IMR-90 (cell line): ENCODE results near the gene QSOX2. TPM values are rescaled to one million over a fixed set of nuclear protein-coding genes. Genes with fewer than 3 reads are reported as not detected.

ENCODE experiments used
- ATAC-seq: fragments of 200-7000 bp; cut with Tn5 transposase; 2 replicates; pipeline ENCODE4 v1.9.1; 2020; ENCODE audit warnings: low read depth, mild to moderate bottlenecking, moderate library complexity
- BruUV-seq: library from RNA; stranded (reverse); fragments of 400-500 nt; replicated peaks from 2 replicates; lab custom pipeline; 2021; lab: Mats Ljungman, UMichigan
- CTCF ChIA-PET: fragments of 300-600 bp; formaldehyde crosslinking; extraction: SDS; loops from one replicate; lab custom pipeline; 2021; ENCODE audit warnings: antibody characterized with exemption; lab: Yijun Ruan, JAX
- POLR2A ChIA-PET: fragments of 300-600 bp; sonication (Branson Sonifier 250); formaldehyde crosslinking; loops from one replicate; lab custom pipeline; 2022; ENCODE audit warnings: antibody characterized with exemption; ENCODE audit not compliant: unreplicated experiment; lab: Charles Lee
- DNase-seq: peaks from one replicate; pipeline ENCODE4 v3.0.0; 2013
- H2AFZ ChIP-seq: replicated peaks from 2 replicates; pipeline ENCODE3; 2013; ENCODE audit warnings: low read length, mild to moderate bottlenecking; ENCODE audit not compliant: poor library complexity
- H2AK5ac ChIP-seq: 2 replicates; pipeline ENCODE4 v1.6.1; 2013; ENCODE audit warnings: low read depth, low read length, inconsistent platforms
- H2AK9ac ChIP-seq: replicated peaks from 2 replicates; pipeline ENCODE3; 2013; ENCODE audit warnings: mild to moderate bottlenecking, low read depth, low read length, moderate library complexity; ENCODE audit not compliant: poor library complexity
- H2BK120ac ChIP-seq: 2 replicates; pipeline ENCODE4 v1.6.1; 2013; ENCODE audit warnings: low read depth, low read length, inconsistent platforms
- H2BK15ac ChIP-seq: 3 replicates; pipeline ENCODE4 v1.6.1; 2013; ENCODE audit warnings: low read depth, low read length, inconsistent platforms
- H2BK20ac ChIP-seq: 2 replicates; pipeline ENCODE4 v1.6.1; 2013; ENCODE audit warnings: low read depth, mild to moderate bottlenecking, inconsistent platforms, low read length, moderate library complexity
- H2BK5ac ChIP-seq: 2 replicates; pipeline ENCODE4 v1.6.1; 2013; ENCODE audit warnings: mild to moderate bottlenecking, low read depth, low read length, inconsistent platforms; ENCODE audit not compliant: poor library complexity, severe bottlenecking
- H3K14ac ChIP-seq: replicated peaks from 2 replicates; pipeline ENCODE4 v1.6.1; 2013; ENCODE audit warnings: low read depth, low read length, inconsistent platforms
- H3K18ac ChIP-seq: 2 replicates; pipeline ENCODE4 v1.6.1; 2013; ENCODE audit warnings: low read depth, low read length, control low read depth
- H3K23ac ChIP-seq: 2 replicates; pipeline ENCODE4 v1.6.1; 2013; ENCODE audit warnings: low read depth, low read length, inconsistent platforms
- H3K27ac ChIP-seq: 2 replicates; pipeline ENCODE4 v1.5.1; 2013; ENCODE audit warnings: mild to moderate bottlenecking, control low read depth, low read length; ENCODE audit not compliant: insufficient read depth
- H3K27me3 ChIP-seq: 2 replicates; pipeline ENCODE4 v1.6.1; 2013; ENCODE audit warnings: low read length; ENCODE audit not compliant: control insufficient read depth, insufficient read depth
- H3K36me3 ChIP-seq: 2 replicates; pipeline ENCODE4 v1.6.1; 2013; ENCODE audit warnings: low read length, mixed read lengths; ENCODE audit not compliant: control insufficient read depth, insufficient read depth
- H3K4ac ChIP-seq: 2 replicates; pipeline ENCODE4 v1.6.1; 2013; ENCODE audit warnings: low read depth, low read length, inconsistent platforms
- H3K4me1 ChIP-seq: 2 replicates; pipeline ENCODE4 v1.6.1; 2013; ENCODE audit warnings: low read length, mixed read lengths; ENCODE audit not compliant: control insufficient read depth, insufficient read depth
- H3K4me2 ChIP-seq: 2 replicates; pipeline ENCODE4 v1.6.1; 2013; ENCODE audit warnings: low read depth, mild to moderate bottlenecking, control low read depth, low read length, moderate library complexity
- H3K4me3 ChIP-seq: 2 replicates; pipeline ENCODE4 v1.5.1; 2013; ENCODE audit warnings: low read depth, mild to moderate bottlenecking, control low read depth, low read length, moderate library complexity; ENCODE audit not compliant: insufficient read depth
- H3K56ac ChIP-seq: 2 replicates; pipeline ENCODE4 v1.6.1; 2013; ENCODE audit warnings: low read length, inconsistent platforms; ENCODE audit not compliant: insufficient read depth; ENCODE audit errors: extremely low read depth
- H3K79me1 ChIP-seq, 2 experiments: 2 replicates each; pipeline ENCODE4 v1.6.1; 2013; ENCODE audit warnings: low read length in 2 of 2, inconsistent platforms in 1 of 2, low read depth in 1 of 2
- H3K9ac ChIP-seq: 2 replicates; pipeline ENCODE4 v1.6.1; 2013; ENCODE audit warnings: low read depth, low read length, control low read depth
- H3K9me1 ChIP-seq: 2 replicates; pipeline ENCODE4 v1.6.1; 2013; ENCODE audit warnings: low read length, inconsistent platforms; ENCODE audit not compliant: insufficient read depth
- H3K9me3 ChIP-seq: 2 replicates; pipeline ENCODE4 v1.6.1; 2013; ENCODE audit warnings: low read length; ENCODE audit not compliant: control insufficient read depth, insufficient read depth
- H4K20me1 ChIP-seq: 2 replicates; pipeline ENCODE4 v1.6.1; 2013; ENCODE audit warnings: low read length, inconsistent platforms; ENCODE audit not compliant: insufficient read depth
- H4K5ac ChIP-seq: 2 replicates; pipeline ENCODE4 v1.6.1; 2013; ENCODE audit warnings: mild to moderate bottlenecking, low read depth, low read length, control low read depth
- H4K8ac ChIP-seq, 2 experiments: 2 replicates each; pipeline ENCODE4 v1.6.1; 2013; ENCODE audit warnings: low read depth in 2 of 2, low read length in 2 of 2, control low read depth in 1 of 2, inconsistent platforms in 1 of 2
- H4K91ac ChIP-seq: 2 replicates; pipeline ENCODE4 v1.6.1; 2013; ENCODE audit warnings: low read depth, low read length, inconsistent platforms; ENCODE audit not compliant: insufficient read depth
- BHLHE40 ChIP-seq: fragments of 150-350 bp; IDR thresholded peaks from 2 replicates; pipeline ENCODE4 v1.6.1; 2016; ENCODE audit warnings: mild to moderate bottlenecking, low read depth, low read length
- CEBPB ChIP-seq: IDR thresholded peaks from 2 replicates; pipeline ENCODE4 v1.6.1; 2012; ENCODE audit warnings: low read depth, low read length, improper control_type of control experiment
- CHD1 ChIP-seq: IDR thresholded peaks from 2 replicates; pipeline ENCODE4 v1.6.1; 2012; ENCODE audit warnings: low read depth, low read length, improper control_type of control experiment
- FOS ChIP-seq: fragments of 150-350 bp; IDR thresholded peaks from 2 replicates; pipeline ENCODE4 v1.6.1; 2016; ENCODE audit warnings: low read depth, low read length
- MAFK ChIP-seq: IDR thresholded peaks from 2 replicates; pipeline ENCODE4 v1.6.1; 2012; ENCODE audit warnings: low read depth, low read length, improper control_type of control experiment
- MAZ ChIP-seq: IDR thresholded peaks from 2 replicates; pipeline ENCODE4 v1.6.1; 2012; ENCODE audit warnings: low read depth, mild to moderate bottlenecking, low read length, improper control_type of control experiment, moderate library complexity, borderline replicate concordance
- MXI1 ChIP-seq: IDR thresholded peaks from 2 replicates; pipeline ENCODE4 v1.6.1; 2012; ENCODE audit warnings: low read depth, mild to moderate bottlenecking, low read length, moderate library complexity, borderline replicate concordance
- NFE2L2 ChIP-seq: fragments of 150-350 bp; IDR thresholded peaks from 2 replicates; pipeline ENCODE4 v1.6.1; 2016; ENCODE audit warnings: low read depth, mild to moderate bottlenecking, low read length
- POLR2A ChIP-seq: IDR thresholded peaks from 2 replicates; pipeline ENCODE4 v1.6.1; 2012; ENCODE audit warnings: mild to moderate bottlenecking, low read depth, low read length
- RAD21 ChIP-seq: IDR thresholded peaks from 2 replicates; pipeline ENCODE4 v1.6.1; 2012; ENCODE audit warnings: low read length, improper control_type of control experiment
- RFX5 ChIP-seq: IDR thresholded peaks from 2 replicates; pipeline ENCODE4 v1.8.0; 2012; ENCODE audit warnings: low read depth, mild to moderate bottlenecking, low read length, moderate library complexity
- SMC3 ChIP-seq: fragments of 150-350 bp; IDR thresholded peaks from 2 replicates; pipeline ENCODE4 v1.6.1; 2016; ENCODE audit warnings: low read depth, mild to moderate bottlenecking, antibody characterized with exemption, low read length, moderate library complexity
- WGBS, 2 experiments: methylation state at CpG; one replicate each; pipeline versions ENCODE4 v1.1.5 to v1.1.7; 2013; ENCODE audit warnings: missing lambda C conversion rate in 2 of 2; ENCODE audit not compliant: insufficient read length in 1 of 2; ENCODE audit errors: extremely low coverage in 2 of 2; 5-methylcytosine and 5-hydroxymethylcytosine counted together
- dilution Hi-C: fragments of 300-500 bp; cut with HindIII; formaldehyde crosslinking; loops from one replicate; pipeline ENCODE4 v1.14.3; 2018; ENCODE audit warnings: low sequenced_read_pairs; ENCODE audit not compliant: unreplicated experiment
- in situ Hi-C: fragments of 300-500 bp; cut with MboI; formaldehyde crosslinking; loops from 3 replicates; pipeline ENCODE4 v1.14.3; 2019; ENCODE audit warnings: low sequenced_read_pairs, inconsistent platforms, mixed read lengths
- intact Hi-C: fragments of 100-400 bp; cut with micrococcal nuclease; formaldehyde crosslinking; loops from 2 replicates; pipeline ENCODE4 v1.10.0; 2022
- polyA plus RNA-seq, 3 experiments: library from polyadenylated mRNA; depleted of rRNA; stranded (reverse); fragments of >200 nt; gene quantifications; 2 replicates each; pipeline ENCODE4 v1.2.3, GENCODE V29; 2012; ENCODE audit warnings: low replicate concordance in 1 of 3
- total RNA-seq: library from RNA; depleted of rRNA; stranded (reverse); fragments of >200 nt; gene quantifications from 2 replicates; pipeline ENCODE4 v1.2.3, GENCODE V29; 2012
- TF ChIP-seq, protein P1 (sequence below): fragments of 150-350 bp; IDR thresholded peaks from 2 replicates; pipeline ENCODE4 v1.6.1; 2016; ENCODE audit warnings: low read depth, mild to moderate bottlenecking, low read length, moderate library complexity, borderline replicate concordance
- TF ChIP-seq, protein P2 (sequence below): fragments of 150-350 bp; IDR thresholded peaks from 2 replicates; pipeline ENCODE4 v1.6.1; 2017; ENCODE audit warnings: mild to moderate bottlenecking, antibody characterized with exemption, low read length, low read depth
- TF ChIP-seq, protein P3 (sequence below): conservative IDR thresholded peaks from 2 replicates; pipeline ENCODE4 v1.5.1; 2012; ENCODE audit warnings: mild to moderate bottlenecking, low read depth, low read length, improper control_type of control experiment

Gene QSOX2
- total and polyA plus RNA-seq, 2 of the 4 experiments (the other 2 are of a cell fraction), result 5.9 to 12.9 TPM

DNA sequence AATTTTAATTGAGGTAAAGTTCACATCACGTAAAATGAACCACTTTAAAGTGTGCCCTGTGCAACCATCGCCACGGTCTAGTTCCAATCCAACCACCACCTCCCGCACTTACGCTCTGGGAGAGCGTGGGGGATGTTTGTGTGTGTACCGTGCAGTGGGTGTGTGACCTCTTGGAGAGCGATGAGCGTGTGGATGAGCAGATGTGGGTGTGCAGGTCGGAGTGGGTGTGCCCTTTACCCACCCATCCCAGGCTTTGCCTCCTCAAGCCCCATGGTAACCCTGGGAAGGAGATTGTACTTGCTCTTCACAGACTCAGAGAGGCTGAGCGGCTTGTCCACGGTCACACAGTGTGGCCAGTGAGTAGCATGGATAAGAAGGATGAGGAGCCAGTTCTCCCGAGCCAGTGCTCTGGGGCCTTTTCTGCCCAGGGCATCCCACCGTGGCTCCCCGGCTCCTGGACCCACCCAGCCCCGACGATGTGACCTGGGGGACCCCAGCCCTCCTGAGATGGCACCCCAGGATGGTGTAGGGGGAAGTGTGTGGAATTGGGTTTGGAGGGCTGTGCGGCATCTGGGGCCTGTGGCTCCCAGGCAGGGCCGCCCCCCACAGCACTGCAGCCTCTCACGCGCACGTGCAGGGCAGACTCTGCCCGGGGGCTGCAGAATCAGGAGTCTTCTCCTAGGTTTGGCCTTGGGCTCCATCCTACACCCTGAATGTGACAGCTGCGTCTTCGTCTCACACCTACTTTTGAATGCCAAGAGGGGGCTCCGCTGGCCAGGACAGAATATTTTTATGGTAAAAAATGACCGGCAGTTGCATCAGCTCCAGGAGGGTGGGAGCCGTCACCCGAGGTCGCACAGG lies 54.3 kb downstream of the QSOX2 start:
- Histone ChIP-seq H3K36me3 (no peaks in the 10 kb centered on the region), H3K4ac (no peak overlapping the region), H2AK5ac (no peak overlapping the region), H2BK5ac (no peak overlapping the region), H3K9me3 (peaks cover 2% of the 10 kb centered on the region; the same call in 1 of the 2 replicates), H3K4me1 (no peaks in the 10 kb centered on the region), H3K27ac (no peak overlapping the region), H4K8ac (no peak overlapping the region), H4K91ac (no peak overlapping the region), H3K4me3 (no peak overlapping the region), H3K56ac (no peak overlapping the region), H4K20me1 (0 out of 2 replicates have a peak, but pooled peaks cover 5% of the 10 kb centered on the region), H3K14ac (no peak overlapping the region), H3K4me2 (no peak overlapping the region), H3K79me1 (no peaks in the 10 kb centered on the region), H3K9me1 (no peaks in the 10 kb centered on the region), H2AK9ac (no peak overlapping the region), H2BK15ac (no peak overlapping the region), H2AFZ (no peak overlapping the region), H3K18ac (no peak overlapping the region), H4K5ac (no peak overlapping the region), H3K27me3 (peaks cover 79% of the 10 kb centered on the region), H2BK20ac (no peak overlapping the region), H3K23ac (no peak overlapping the region), H3K9ac (no peak overlapping the region), H2BK120ac (no peak overlapping the region)
- no CpG with 5 or more reads among the region's 30 CpGs for WGBS, 2 experiments
- DNase-seq (no peak), ATAC-seq (no peak)
- intact Hi-C loops (no loop called here), dilution Hi-C loops (no loop called here), in situ Hi-C loops (no loop called here)
- no peak for TF ChIP-seq RFX5
- no peak for TF ChIP-seq CEBPB
- no peak for TF ChIP-seq MXI1
- TF ChIP-seq NFE2L2, result no peak
- TF ChIP-seq, protein P1, sequence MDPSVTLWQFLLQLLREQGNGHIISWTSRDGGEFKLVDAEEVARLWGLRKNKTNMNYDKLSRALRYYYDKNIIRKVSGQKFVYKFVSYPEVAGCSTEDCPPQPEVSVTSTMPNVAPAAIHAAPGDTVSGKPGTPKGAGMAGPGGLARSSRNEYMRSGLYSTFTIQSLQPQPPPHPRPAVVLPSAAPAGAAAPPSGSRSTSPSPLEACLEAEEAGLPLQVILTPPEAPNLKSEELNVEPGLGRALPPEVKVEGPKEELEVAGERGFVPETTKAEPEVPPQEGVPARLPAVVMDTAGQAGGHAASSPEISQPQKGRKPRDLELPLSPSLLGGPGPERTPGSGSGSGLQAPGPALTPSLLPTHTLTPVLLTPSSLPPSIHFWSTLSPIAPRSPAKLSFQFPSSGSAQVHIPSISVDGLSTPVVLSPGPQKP, result no peak
- TF ChIP-seq CHD1, result no peak
- no peak for TF ChIP-seq RAD21
- TF ChIP-seq, protein P2, sequence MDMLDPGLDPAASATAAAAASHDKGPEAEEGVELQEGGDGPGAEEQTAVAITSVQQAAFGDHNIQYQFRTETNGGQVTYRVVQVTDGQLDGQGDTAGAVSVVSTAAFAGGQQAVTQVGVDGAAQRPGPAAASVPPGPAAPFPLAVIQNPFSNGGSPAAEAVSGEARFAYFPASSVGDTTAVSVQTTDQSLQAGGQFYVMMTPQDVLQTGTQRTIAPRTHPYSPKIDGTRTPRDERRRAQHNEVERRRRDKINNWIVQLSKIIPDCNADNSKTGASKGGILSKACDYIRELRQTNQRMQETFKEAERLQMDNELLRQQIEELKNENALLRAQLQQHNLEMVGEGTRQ, result no peak
- no peak for TF ChIP-seq SMC3
- TF ChIP-seq FOS, result no peak
- TF ChIP-seq, protein P3, sequence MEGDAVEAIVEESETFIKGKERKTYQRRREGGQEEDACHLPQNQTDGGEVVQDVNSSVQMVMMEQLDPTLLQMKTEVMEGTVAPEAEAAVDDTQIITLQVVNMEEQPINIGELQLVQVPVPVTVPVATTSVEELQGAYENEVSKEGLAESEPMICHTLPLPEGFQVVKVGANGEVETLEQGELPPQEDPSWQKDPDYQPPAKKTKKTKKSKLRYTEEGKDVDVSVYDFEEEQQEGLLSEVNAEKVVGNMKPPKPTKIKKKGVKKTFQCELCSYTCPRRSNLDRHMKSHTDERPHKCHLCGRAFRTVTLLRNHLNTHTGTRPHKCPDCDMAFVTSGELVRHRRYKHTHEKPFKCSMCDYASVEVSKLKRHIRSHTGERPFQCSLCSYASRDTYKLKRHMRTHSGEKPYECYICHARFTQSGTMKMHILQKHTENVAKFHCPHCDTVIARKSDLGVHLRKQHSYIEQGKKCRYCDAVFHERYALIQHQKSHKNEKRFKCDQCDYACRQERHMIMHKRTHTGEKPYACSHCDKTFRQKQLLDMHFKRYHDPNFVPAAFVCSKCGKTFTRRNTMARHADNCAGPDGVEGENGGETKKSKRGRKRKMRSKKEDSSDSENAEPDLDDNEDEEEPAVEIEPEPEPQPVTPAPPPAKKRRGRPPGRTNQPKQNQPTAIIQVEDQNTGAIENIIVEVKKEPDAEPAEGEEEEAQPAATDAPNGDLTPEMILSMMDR, result no peak
- TF ChIP-seq BHLHE40, result no peak
- TF ChIP-seq MAFK, result no peak
- TF ChIP-seq POLR2A, result no peak
- no peak for TF ChIP-seq MAZ
- ChIA-PET POLR2A (no interaction called here), CTCF (no interaction called here)
- BruUV-seq, result no TSS peak
